ENCODE measurements around the gene MAJIN.

MAJIN gene

DNA sequence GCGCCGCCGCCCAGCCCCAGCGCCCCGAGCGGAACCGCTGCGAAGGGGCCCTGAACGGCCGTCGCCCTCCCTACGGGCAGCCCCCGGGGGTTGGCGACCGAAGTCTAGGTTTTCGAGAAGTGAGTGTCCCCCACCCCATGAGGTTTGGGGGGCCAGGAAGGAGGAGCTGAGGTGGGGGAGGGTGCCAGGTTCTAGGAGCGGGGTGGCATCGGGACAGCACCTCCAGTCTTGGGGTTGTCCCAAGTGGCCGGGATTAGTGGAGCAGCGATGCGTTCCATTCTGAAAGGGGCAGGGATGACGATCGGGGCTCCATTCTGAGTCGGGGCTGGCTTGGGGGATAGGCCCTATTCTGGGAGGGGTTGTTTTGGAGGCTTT lies 47.0 kb downstream of the MAJIN start:
- peaks cover 15% of the 10 kb centered on the region for H3K4me1 ChIP-seq (ENCODE audit: low read length)
- H3K4me2 ChIP-seq (ENCODE audit: low read length), result peak overlapping the region; percentile 86
- H3K9me3 ChIP-seq (ENCODE audit: insufficient read depth, low read length), result no peaks in the 10 kb centered on the region
- peaks cover 6% of the 10 kb centered on the region for H3K36me3 ChIP-seq (replicated peaks; ENCODE audit: low read depth, low read length)
- H3K4me3 ChIP-seq (ENCODE audit: low read length), result peak overlapping the region; percentile 86
- no peak for TF ChIP-seq EZH2phosphoT487 (IDR thresholded peaks at IDR 0.05; ENCODE audit: low read depth)
- TF ChIP-seq, protein P1, sequence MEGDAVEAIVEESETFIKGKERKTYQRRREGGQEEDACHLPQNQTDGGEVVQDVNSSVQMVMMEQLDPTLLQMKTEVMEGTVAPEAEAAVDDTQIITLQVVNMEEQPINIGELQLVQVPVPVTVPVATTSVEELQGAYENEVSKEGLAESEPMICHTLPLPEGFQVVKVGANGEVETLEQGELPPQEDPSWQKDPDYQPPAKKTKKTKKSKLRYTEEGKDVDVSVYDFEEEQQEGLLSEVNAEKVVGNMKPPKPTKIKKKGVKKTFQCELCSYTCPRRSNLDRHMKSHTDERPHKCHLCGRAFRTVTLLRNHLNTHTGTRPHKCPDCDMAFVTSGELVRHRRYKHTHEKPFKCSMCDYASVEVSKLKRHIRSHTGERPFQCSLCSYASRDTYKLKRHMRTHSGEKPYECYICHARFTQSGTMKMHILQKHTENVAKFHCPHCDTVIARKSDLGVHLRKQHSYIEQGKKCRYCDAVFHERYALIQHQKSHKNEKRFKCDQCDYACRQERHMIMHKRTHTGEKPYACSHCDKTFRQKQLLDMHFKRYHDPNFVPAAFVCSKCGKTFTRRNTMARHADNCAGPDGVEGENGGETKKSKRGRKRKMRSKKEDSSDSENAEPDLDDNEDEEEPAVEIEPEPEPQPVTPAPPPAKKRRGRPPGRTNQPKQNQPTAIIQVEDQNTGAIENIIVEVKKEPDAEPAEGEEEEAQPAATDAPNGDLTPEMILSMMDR (IDR thresholded peaks at IDR 0.05; ENCODE audit: low read depth, low read length), result no peak
- H4K20me1 ChIP-seq (ENCODE audit: insufficient read depth, low read length), result no peaks in the 10 kb centered on the region
- H3K27ac ChIP-seq (ENCODE audit: low read length), result peak overlapping the region; percentile 18; the same call in 1 of the 2 replicates
- no peaks in the 10 kb centered on the region for H3K27me3 ChIP-seq (ENCODE audit: low read depth, low read length)
- no peaks in the 10 kb centered on the region for H3K79me2 ChIP-seq (ENCODE audit: low read length)
- peak overlapping the region; percentile 71 for H3K9ac ChIP-seq (ENCODE audit: low read length)
- H2AFZ ChIP-seq (ENCODE audit: low read depth, low read length), result peak overlapping the region; percentile 33

DNA sequence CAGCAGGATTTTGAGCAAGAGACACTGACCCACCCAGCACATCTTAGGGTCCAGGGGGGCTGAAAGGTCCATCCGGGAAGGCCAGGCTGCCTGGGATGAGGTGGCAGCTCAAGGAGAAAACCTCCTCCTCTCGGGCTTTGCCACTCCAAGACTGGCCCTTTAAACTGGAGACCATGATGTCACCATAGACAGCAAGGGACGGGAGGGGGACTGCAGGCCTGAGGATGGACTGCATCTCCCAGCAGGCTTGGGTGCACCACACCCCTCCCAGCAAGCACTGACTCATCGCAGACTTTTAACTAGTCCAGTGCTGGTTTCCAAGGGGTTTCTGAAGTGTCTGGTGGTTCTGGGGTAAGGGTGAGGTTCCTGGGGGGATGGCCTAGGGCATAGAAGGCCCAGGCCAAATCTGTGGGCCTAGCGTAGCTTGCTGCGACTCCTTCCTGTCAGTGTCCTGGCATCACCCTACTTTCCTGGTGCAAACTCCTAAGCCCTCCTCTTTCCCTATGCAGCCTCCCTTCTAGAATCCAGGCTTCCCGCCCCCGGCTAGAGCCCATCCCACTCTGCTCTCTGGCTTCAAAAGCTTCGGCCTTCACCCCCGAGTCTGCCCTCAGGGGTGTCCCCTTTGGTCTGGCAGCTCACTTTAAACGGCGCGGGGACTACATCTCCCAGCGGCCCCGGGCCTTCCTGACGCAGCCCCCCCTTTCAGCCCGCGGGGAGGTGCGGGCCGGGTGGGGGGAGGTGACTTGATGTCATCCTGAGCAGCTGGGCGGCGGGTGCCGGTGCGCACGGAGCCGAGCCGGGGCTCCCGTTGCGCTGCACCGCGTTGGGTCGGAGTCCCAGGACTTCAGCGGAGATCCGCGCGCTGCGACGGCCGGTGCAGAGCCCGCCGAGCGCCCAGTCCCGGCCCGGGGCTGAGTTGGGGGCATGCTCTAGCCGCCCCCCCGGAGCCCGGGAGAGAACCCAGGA lies 47.7 kb downstream of the MAJIN start, which contains the start of gene PPP2R5B:
Gene PPP2R5B, plus strand, starts transcription at position 746 of the 966 bp plus-strand sequence. CDS start 1,046 bp downstream, outside the sequence.
- peak within 1 kb of the TSS; percentile 86 for H3K4me2 ChIP-seq (ENCODE audit: low read length)
- TF ChIP-seq, protein P1 (IDR thresholded peaks at IDR 0.05; ENCODE audit: low read depth, low read length), result no peak
- no peak for TF ChIP-seq EZH2phosphoT487 (IDR thresholded peaks at IDR 0.05; ENCODE audit: low read depth)
- peak within 1 kb of the TSS; percentile 86 for H3K4me3 ChIP-seq (ENCODE audit: low read length)
- H3K9ac ChIP-seq (ENCODE audit: low read length), result peak within 1 kb of the TSS; percentile 71
- no peaks in the 10 kb centered on the region for H3K79me2 ChIP-seq (ENCODE audit: low read length)
- H3K9me3 ChIP-seq (ENCODE audit: insufficient read depth, low read length), result no peaks in the 10 kb centered on the region
- peaks cover 15% of the 10 kb centered on the region for H3K4me1 ChIP-seq (ENCODE audit: low read length)
- peak within 1 kb of the TSS; percentile 93 for H2AFZ ChIP-seq (ENCODE audit: low read depth, low read length)
- H3K27me3 ChIP-seq (ENCODE audit: low read depth, low read length), result no peaks in the 10 kb centered on the region
- peaks cover 3% of the 10 kb centered on the region for H3K36me3 ChIP-seq (replicated peaks; ENCODE audit: low read depth, low read length)
- no peaks in the 10 kb centered on the region for H4K20me1 ChIP-seq (ENCODE audit: insufficient read depth, low read length)
- peak within 1 kb of the TSS; percentile 61 for H3K27ac ChIP-seq (ENCODE audit: low read length)

DNA sequence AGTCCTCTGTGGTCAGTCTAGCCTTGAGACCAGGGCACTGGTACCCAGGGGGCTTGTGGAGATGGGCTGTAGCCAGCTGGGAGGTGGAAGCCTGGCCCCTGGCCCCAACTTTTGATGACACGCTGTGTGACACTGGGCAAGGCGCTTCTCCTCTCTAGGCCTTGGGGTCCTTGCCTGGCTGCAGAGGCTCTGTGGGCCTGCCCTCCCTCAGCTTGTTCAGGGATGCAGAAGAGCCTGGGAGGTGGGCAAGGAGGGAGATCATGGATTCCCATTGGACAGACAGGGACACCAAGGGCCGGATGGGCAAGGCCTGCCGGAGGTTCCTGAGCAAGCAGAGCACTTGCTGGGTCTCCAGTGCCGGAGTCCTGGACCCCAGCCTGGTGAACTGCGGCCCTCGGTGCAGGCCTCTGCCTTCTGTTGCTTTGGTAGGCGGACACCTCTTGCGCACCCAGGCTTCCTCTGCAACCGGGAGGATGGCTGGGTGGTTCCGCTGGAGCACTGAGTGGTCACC lies 48.7 kb downstream of the MAJIN start:
- Histone ChIP-seq H3K27me3 (ENCODE audit: low read depth, low read length) (no peaks in the 10 kb centered on the region), H3K4me2 (ENCODE audit: low read length) (peak overlapping the region; percentile 86; the same call in 1 of the 2 replicates), H2AFZ (ENCODE audit: low read depth, low read length) (0 out of 2 replicates have a peak overlapping the region, but pooled peaks have one; percentile 93), H3K36me3 (replicated peaks; ENCODE audit: low read depth, low read length) (peaks cover 3% of the 10 kb centered on the region), H3K79me2 (ENCODE audit: low read length) (no peaks in the 10 kb centered on the region), H3K9ac (ENCODE audit: low read length) (no peak overlapping the region), H3K9me3 (ENCODE audit: insufficient read depth, low read length) (no peaks in the 10 kb centered on the region), H3K4me1 (ENCODE audit: low read length) (peaks cover 18% of the 10 kb centered on the region), H3K27ac (ENCODE audit: low read length) (no peak overlapping the region), H3K4me3 (ENCODE audit: low read length) (no peak overlapping the region), H4K20me1 (ENCODE audit: insufficient read depth, low read length) (no peaks in the 10 kb centered on the region)
- TF ChIP-seq EZH2phosphoT487 (IDR thresholded peaks at IDR 0.05; ENCODE audit: low read depth), result no peak
- TF ChIP-seq, protein P1 (IDR thresholded peaks at IDR 0.05; ENCODE audit: low read depth, low read length), result no peak

DNA sequence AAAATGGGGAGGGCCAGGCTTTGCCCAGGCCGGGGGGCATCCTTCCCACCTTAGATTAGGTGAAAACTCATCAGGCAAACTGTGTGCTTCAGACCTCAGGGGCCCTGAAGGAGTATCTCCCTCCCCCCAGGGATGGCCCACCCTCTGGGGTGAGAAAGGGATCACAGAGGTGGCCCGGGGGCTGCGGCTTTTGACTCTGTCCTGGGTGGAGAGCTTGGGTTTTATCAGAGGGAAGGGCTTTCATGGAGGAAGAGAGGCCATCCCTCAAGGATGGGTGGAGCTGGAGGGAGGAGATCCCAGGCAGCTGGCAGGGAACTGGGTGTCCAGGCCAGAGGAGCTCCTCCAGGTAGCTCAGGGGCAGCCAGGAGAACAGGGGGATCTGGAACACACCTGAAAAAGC lies 50.5 kb downstream of the MAJIN start:
- Histone ChIP-seq H3K36me3 (replicated peaks; ENCODE audit: low read depth, low read length) (no peaks in the 10 kb centered on the region), H3K27ac (ENCODE audit: low read length) (no peak overlapping the region), H3K27me3 (ENCODE audit: low read depth, low read length) (no peaks in the 10 kb centered on the region), H3K9me3 (ENCODE audit: insufficient read depth, low read length) (no peaks in the 10 kb centered on the region), H3K9ac (ENCODE audit: low read length) (no peak overlapping the region), H3K4me3 (ENCODE audit: low read length) (no peak overlapping the region), H3K4me2 (ENCODE audit: low read length) (no peak overlapping the region), H3K79me2 (ENCODE audit: low read length) (peaks cover 6% of the 10 kb centered on the region), H4K20me1 (ENCODE audit: insufficient read depth, low read length) (no peaks in the 10 kb centered on the region), H3K4me1 (ENCODE audit: low read length) (peaks cover 23% of the 10 kb centered on the region), H2AFZ (ENCODE audit: low read depth, low read length) (no peak overlapping the region)
- TF ChIP-seq, protein P1 (IDR thresholded peaks at IDR 0.05; ENCODE audit: low read depth, low read length), result no peak
- no peak for TF ChIP-seq EZH2phosphoT487 (IDR thresholded peaks at IDR 0.05; ENCODE audit: low read depth)

All from OCI-LY3 (cell line).